CD8-positive, alpha-beta memory T cell (primary cell): Measurements from ENCODE around the gene AUTS2. TPM values are rescaled to one million over a fixed set of nuclear protein-coding genes. Genes with fewer than 3 reads are reported as not detected.
A peak's percentile ranks its signal among the peaks of the same experiment; 100 is the strongest.

Experiments
- CTCF ChIA-PET: fragments of 350-600 bp; sonication (Branson Sonifier 250); formaldehyde crosslinking; loops from one replicate; lab custom pipeline; 2021; ENCODE audit warnings: antibody characterized with exemption; lab: Charles Lee
- POLR2A ChIA-PET: fragments of 350-600 bp; sonication (Branson Sonifier 250); formaldehyde crosslinking; loops from one replicate; lab custom pipeline; 2021; ENCODE audit warnings: antibody characterized with exemption; lab: Charles Lee
- DNase-seq, 5 donors: peaks; one replicate each; pipeline versions ENCODE4 v3.0.0 to v3.0.0-alpha.2; 2020 to 2022; ENCODE audit warnings: mixed read lengths in 1 of 5
- H3K27ac ChIP-seq: one replicate; pipeline ENCODE4 v1.7.0; 2013; ENCODE audit warnings: low read depth, mild to moderate bottlenecking, low read length, moderate library complexity
- H3K27me3 ChIP-seq: 2 replicates; pipeline ENCODE4 v1.7.0; 2013; ENCODE audit warnings: low read length, mild to moderate bottlenecking; ENCODE audit not compliant: insufficient read depth, poor library complexity, severe bottlenecking
- H3K36me3 ChIP-seq: 2 replicates; pipeline ENCODE4 v1.7.0; 2013; ENCODE audit warnings: mild to moderate bottlenecking, low read length, moderate library complexity; ENCODE audit not compliant: insufficient read depth
- H3K4me1 ChIP-seq: 2 replicates; pipeline ENCODE4 v1.7.0; 2013; ENCODE audit warnings: mild to moderate bottlenecking, low read length, moderate library complexity; ENCODE audit not compliant: insufficient read depth
- H3K4me3 ChIP-seq: 2 replicates; pipeline ENCODE4 v1.7.0; 2013; ENCODE audit warnings: mild to moderate bottlenecking, low read length
- H3K9me3 ChIP-seq: 2 replicates; pipeline ENCODE4 v1.7.0; 2013; ENCODE audit warnings: mild to moderate bottlenecking, low read length
- H3K27ac Mint-ChIP-seq, 8 donors: one replicate each; pipeline ENCODE4 v1.8.0; 2020 to 2021; ENCODE audit warnings: mixed read lengths in 8 of 8, mild to moderate bottlenecking in 6 of 8, inconsistent platforms in 3 of 8, moderate library complexity in 3 of 8
- H3K27me3 Mint-ChIP-seq, 2 donors: one replicate each; pipeline ENCODE4 v1.8.0; 2020 to 2021; ENCODE audit warnings: mixed read lengths in 2 of 2, mild to moderate bottlenecking in 1 of 2, moderate library complexity in 1 of 2
- H3K36me3 Mint-ChIP-seq, 3 donors: one replicate each; pipeline ENCODE4 v1.8.0; 2020 to 2021; ENCODE audit warnings: mixed read lengths in 3 of 3, inconsistent platforms in 1 of 3, mild to moderate bottlenecking in 1 of 3
- H3K4me1 Mint-ChIP-seq, 3 donors: one replicate each; pipeline ENCODE4 v1.8.0; 2020 to 2021; ENCODE audit warnings: mixed read lengths in 3 of 3, inconsistent platforms in 1 of 3, mild to moderate bottlenecking in 1 of 3
- H3K4me3 Mint-ChIP-seq, 7 donors: one replicate each; pipeline ENCODE4 v1.8.0; 2020 to 2021; ENCODE audit warnings: mixed read lengths in 7 of 7, mild to moderate bottlenecking in 6 of 7, moderate library complexity in 4 of 7, inconsistent platforms in 2 of 7
- H3K9me3 Mint-ChIP-seq, 5 donors: one replicate each; pipeline ENCODE4 v1.8.0; 2020 to 2022; ENCODE audit warnings: mixed read lengths in 5 of 5, mild to moderate bottlenecking in 3 of 5, moderate library complexity in 2 of 5, inconsistent platforms in 1 of 5
- polyA plus RNA-seq: library from polyadenylated mRNA; unstranded; fragments of 300-500 nt; fragmentation: Illumina TruSeq; gene quantifications from one replicate; pipeline ENCODE4 v1.2.3, GENCODE V29; 2021
- total RNA-seq, 2 experiments: library from RNA; stranded (reverse); gene quantifications; one replicate each; pipeline ENCODE4 v1.2.3, GENCODE V29; 2021

Gene AUTS2
- 1 to 10 TPM; 4.4 to 5.3 TPM for total RNA-seq
- 9.9 TPM for polyA plus RNA-seq

- Histone ChIP-seq H3K27ac (no peak within 1 kb of the TSS), H3K9me3 (no peaks in the 10 kb centered on the region), H3K27me3 (peaks cover 17% of the 10 kb centered on the region), H3K36me3 (no peaks in the 10 kb centered on the region), H3K4me1 (peaks cover 12% of the 10 kb centered on the region), H3K4me3 (peak within 1 kb of the TSS; percentile 47)
- Mint-ChIP-seq H3K4me3 (peak within 1 kb of the TSS; percentile 85 to 93 (median 89)), H3K4me1 (peaks cover 12 to 20% (median 14%) of the 10 kb centered on the region in 3 donors), H3K27me3 (peaks cover 11 to 23% of the 10 kb centered on the region in 2 donors), H3K36me3 (no peaks in the 10 kb centered on the region), H3K9me3 (no peaks in the 10 kb centered on the region), H3K27ac (peak within 1 kb of the TSS in 4 of 8 donors; percentile 24 to 74 (median 48))
- ChIA-PET CTCF (interaction anchor here (0.6 kb wide), 1 partner anchor 119 kb away, joined by 3 read pairs; no protein-coding TSS in a partner anchor), POLR2A (no interaction called here)
- peak in 4 of 5 donors; percentile 27 to 60 (median 50) for DNase-seq
Observed at GRCh38 chr7:69598081-69598486, at the start of gene AUTS2. Gene AUTS2, plus strand, starts transcription at chr7:69598475. Its CDS starts 1,179 bp downstream, at chr7:69599654.

DNA sequence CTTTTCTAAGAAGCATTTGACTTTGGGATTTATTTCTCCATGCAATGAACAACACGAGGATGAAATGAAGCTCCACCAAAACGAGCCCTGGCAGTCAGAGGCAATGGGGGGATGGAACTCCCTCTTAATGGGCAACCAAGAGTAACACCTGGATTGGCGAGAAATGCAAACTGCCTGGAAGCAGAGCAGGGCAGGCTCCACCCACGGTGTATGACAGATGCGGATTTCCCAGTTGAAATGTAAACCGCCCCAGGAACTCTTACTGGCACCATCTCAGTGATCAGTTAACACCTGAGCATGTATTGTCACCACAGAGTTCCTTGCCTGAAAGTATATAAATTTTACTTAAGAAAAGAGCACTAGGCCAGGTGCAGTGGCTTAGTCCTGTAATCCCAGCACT is 47.3 kb upstream of the AUTS2 start:
- Mint-ChIP-seq H3K9me3 (no peaks in the 10 kb centered on the region), H3K27me3 (peaks cover 0 to 2% of the 10 kb centered on the region in 2 donors), H3K36me3 (no peaks in the 10 kb centered on the region), H3K27ac (no peak overlapping the region), H3K4me1 (no peaks in the 10 kb centered on the region), H3K4me3 (no peak overlapping the region)
- Histone ChIP-seq H3K27me3 (no peaks in the 10 kb centered on the region), H3K9me3 (no peaks in the 10 kb centered on the region), H3K36me3 (no peaks in the 10 kb centered on the region), H3K4me3 (no peak overlapping the region), H3K4me1 (no peaks in the 10 kb centered on the region), H3K27ac (no peak overlapping the region)
- DNase-seq: no peak
- ChIA-PET POLR2A (no interaction called here), CTCF (no interaction called here)

DNA sequence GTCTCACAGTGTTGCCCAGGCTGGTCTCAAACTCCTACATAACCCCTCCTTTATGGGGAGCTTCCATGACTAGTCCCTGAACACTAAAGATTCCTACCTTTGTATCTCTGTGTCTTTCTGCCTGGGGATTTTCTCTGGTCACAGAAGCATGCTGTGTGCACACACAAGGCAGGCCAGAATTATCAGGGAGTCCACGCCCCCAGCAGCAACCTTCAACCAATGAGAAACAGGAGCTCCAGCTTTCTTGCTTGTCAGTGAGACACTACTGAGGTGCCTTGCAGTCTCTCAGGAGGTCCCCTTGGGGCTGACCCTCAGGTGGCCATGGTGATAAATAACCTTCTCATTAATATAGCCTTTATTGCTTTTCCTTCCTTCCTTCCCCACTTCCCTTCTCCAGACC is 45.1 kb upstream of the AUTS2 start:
- H3K4me1 Mint-ChIP-seq: no peaks in the 10 kb centered on the region
- no peak for DNase-seq
- CTCF ChIA-PET: no interaction called here
- H3K9me3 Mint-ChIP-seq: no peaks in the 10 kb centered on the region
- Histone ChIP-seq H3K27me3 (no peaks in the 10 kb centered on the region), H3K27ac (no peak overlapping the region), H3K4me3 (no peak overlapping the region), H3K36me3 (no peaks in the 10 kb centered on the region), H3K4me1 (no peaks in the 10 kb centered on the region), H3K9me3 (no peaks in the 10 kb centered on the region)
- peak overlapping the region in 1 of 8 donors; percentile 3 for H3K27ac Mint-ChIP-seq
- no peaks in the 10 kb centered on the region for H3K36me3 Mint-ChIP-seq
- peaks cover 0 to 2% of the 10 kb centered on the region in 2 donors for H3K27me3 Mint-ChIP-seq
- POLR2A ChIA-PET: no interaction called here
- H3K4me3 Mint-ChIP-seq: no peak overlapping the region

- no peak overlapping the region for H3K27ac Mint-ChIP-seq
- H3K4me3 Mint-ChIP-seq: no peak overlapping the region
- Histone ChIP-seq H3K4me3 (no peak overlapping the region), H3K27me3 (no peaks in the 10 kb centered on the region), H3K27ac (no peak overlapping the region), H3K4me1 (no peaks in the 10 kb centered on the region), H3K9me3 (no peaks in the 10 kb centered on the region), H3K36me3 (no peaks in the 10 kb centered on the region)
- H3K4me1 Mint-ChIP-seq: peaks cover 0 to 7% (median 0%) of the 10 kb centered on the region in 3 donors
- CTCF ChIA-PET: no interaction called here
- DNase-seq: no peak
- peaks cover 0 to 8% of the 10 kb centered on the region in 2 donors for H3K27me3 Mint-ChIP-seq
- H3K9me3 Mint-ChIP-seq: peaks cover 0 to 2% (median 0%) of the 10 kb centered on the region in 5 donors
- POLR2A ChIA-PET: no interaction called here
- H3K36me3 Mint-ChIP-seq: no peaks in the 10 kb centered on the region
Observed at GRCh38 chr7:69561266-69561960, 36.9 kb upstream of the AUTS2 start.

DNA sequence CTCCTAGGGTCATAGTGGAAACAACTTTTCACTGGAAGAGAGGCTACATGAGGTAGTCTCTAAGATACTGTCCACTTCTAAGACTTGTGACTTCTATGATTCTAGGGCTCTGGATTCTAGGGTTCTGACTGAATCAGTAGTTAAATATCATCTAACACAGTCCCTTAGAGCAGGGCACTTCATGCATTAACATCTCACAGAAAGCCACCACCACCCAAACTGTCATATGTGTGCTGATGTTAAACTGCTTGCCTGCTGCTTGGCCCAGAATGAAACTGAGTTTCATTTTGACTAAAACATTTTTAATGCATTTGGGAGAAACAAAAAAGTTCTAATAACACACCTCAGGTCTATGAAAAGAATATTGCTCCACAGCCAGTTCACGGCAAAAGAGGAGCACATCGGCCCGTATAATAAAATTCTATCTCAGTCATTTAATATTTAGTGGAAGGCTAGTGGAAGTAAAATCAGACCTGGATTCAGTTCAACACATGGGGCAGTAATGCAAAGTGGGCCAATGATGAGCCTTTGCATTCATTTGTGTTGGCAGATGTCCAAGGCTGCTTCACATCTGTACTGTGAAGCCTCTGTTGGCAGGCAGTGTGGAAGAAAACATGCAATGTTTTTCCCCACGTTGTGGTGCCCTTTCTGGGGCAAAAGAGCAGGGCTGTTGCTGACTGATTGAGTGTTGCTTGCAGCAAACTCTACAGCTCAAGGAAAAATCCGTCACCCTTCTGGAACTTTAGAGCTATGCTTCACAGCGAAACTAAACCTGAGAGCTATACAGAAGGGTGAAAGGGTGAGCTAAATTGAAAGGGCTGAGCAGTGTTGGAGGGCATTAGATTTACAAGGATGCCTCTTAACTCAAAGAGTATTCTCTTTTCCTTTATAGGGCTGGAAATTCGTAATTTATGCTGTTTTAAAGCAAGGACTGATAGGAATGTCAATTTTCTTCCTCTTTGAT is 33.5 kb upstream of the AUTS2 start:
- ChIA-PET POLR2A (no interaction called here), CTCF (no interaction called here)
- Mint-ChIP-seq H3K36me3 (no peaks in the 10 kb centered on the region), H3K4me1 (peaks cover 0 to 7% (median 0%) of the 10 kb centered on the region in 3 donors), H3K9me3 (peaks cover 0 to 2% (median 0%) of the 10 kb centered on the region in 5 donors), H3K4me3 (no peak overlapping the region), H3K27me3 (peaks cover 3 to 10% of the 10 kb centered on the region in 2 donors), H3K27ac (no peak overlapping the region)
- H3K27me3 ChIP-seq: no peaks in the 10 kb centered on the region
- H3K27ac ChIP-seq: no peak overlapping the region
- no peaks in the 10 kb centered on the region for H3K9me3 ChIP-seq
- H3K4me1 ChIP-seq: no peaks in the 10 kb centered on the region
- DNase-seq: no peak
- no peak overlapping the region for H3K4me3 ChIP-seq
- no peaks in the 10 kb centered on the region for H3K36me3 ChIP-seq

DNA sequence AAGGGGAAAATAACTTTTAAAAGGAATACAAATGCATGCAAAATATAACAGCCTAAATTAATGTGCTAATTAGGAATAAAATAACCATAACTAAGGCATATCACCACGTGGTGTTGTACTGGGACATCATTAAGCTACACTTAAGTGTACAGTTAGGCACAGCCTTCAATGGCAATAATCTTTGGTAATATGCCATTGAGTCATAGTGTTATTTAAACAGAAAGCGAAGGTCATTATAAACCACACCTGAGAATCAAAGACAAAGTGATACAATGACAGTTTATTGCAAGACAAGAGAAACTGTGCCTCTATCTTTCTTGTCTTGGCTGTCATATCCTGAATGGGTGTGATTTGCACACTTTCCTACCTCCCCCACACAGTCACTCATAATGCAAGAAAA is 30.5 kb upstream of the AUTS2 start:
- Mint-ChIP-seq H3K27me3 (peaks cover 3 to 9% of the 10 kb centered on the region in 2 donors), H3K4me3 (no peak overlapping the region), H3K4me1 (peaks cover 0 to 7% (median 0%) of the 10 kb centered on the region in 3 donors), H3K36me3 (no peaks in the 10 kb centered on the region), H3K9me3 (peaks cover 0 to 2% (median 0%) of the 10 kb centered on the region in 5 donors), H3K27ac (no peak overlapping the region)
- ChIA-PET POLR2A (no interaction called here), CTCF (no interaction called here)
- Histone ChIP-seq H3K36me3 (no peaks in the 10 kb centered on the region), H3K27ac (no peak overlapping the region), H3K4me3 (no peak overlapping the region), H3K9me3 (no peaks in the 10 kb centered on the region), H3K27me3 (no peaks in the 10 kb centered on the region), H3K4me1 (no peaks in the 10 kb centered on the region)
- DNase-seq: no peak

DNA sequence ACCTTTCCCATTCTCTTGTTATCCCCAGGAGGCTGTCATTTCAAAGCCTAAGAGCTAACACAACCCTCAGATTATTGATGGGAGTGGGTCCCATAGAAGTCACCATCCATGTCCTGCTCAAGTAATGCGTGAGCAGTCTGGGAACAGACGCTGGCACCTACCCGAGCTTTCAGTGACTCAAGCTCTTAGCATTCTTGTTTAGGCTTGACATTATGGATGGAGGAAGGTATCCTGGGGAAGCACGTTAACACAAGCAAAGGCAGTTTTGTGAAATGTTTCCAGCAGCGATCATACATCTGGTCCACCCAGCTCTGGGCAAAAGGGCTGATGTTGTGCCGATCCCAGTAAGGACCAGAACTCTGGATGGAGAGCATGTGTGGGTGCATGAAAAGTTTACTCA is 30.0 kb upstream of the AUTS2 start:
- H3K27me3 Mint-ChIP-seq: peaks cover 3 to 9% of the 10 kb centered on the region in 2 donors
- Histone ChIP-seq H3K4me3 (no peak overlapping the region), H3K27me3 (no peaks in the 10 kb centered on the region), H3K27ac (no peak overlapping the region), H3K9me3 (no peaks in the 10 kb centered on the region), H3K4me1 (no peaks in the 10 kb centered on the region), H3K36me3 (no peaks in the 10 kb centered on the region)
- H3K4me3 Mint-ChIP-seq: no peak overlapping the region
- POLR2A ChIA-PET: no interaction called here
- no peak overlapping the region for H3K27ac Mint-ChIP-seq
- peaks cover 0 to 7% (median 0%) of the 10 kb centered on the region in 3 donors for H3K4me1 Mint-ChIP-seq
- peaks cover 0 to 2% (median 0%) of the 10 kb centered on the region in 5 donors for H3K9me3 Mint-ChIP-seq
- DNase-seq: no peak
- H3K36me3 Mint-ChIP-seq: no peaks in the 10 kb centered on the region
- CTCF ChIA-PET: no interaction called here

DNA sequence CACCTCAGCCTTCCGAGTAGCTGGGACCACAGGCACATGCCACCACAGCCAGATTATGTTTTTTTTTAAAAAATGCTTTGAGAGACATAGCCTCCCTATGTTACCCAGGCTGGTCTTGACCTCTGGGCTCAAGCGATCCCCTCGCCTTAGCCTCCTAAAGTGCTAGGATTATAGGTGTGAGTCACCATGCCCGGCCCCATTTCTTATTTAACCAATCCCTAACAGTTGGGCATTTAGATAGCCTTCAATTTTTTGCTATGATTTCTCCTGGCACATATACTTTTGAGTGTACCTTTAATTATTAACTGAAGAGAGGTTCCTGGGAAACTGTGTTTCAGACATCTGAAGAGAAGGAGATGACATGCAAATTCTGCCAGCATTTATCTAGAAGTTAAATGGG is 22.6 kb upstream of the AUTS2 start:
- no peak for DNase-seq

More for the DNA sequence above, 22.6 kb upstream of the AUTS2 start:
- CTCF ChIA-PET: no interaction called here
- Mint-ChIP-seq H3K36me3 (no peaks in the 10 kb centered on the region), H3K27me3 (peaks cover 7 to 9% of the 10 kb centered on the region in 2 donors), H3K4me1 (no peaks in the 10 kb centered on the region), H3K4me3 (no peak overlapping the region), H3K9me3 (no peaks in the 10 kb centered on the region), H3K27ac (no peak overlapping the region)
- Histone ChIP-seq H3K4me1 (no peaks in the 10 kb centered on the region), H3K27me3 (no peaks in the 10 kb centered on the region), H3K9me3 (no peaks in the 10 kb centered on the region), H3K27ac (no peak overlapping the region), H3K36me3 (no peaks in the 10 kb centered on the region), H3K4me3 (no peak overlapping the region)
- POLR2A ChIA-PET: no interaction called here
